Activated naive CD4-positive, alpha-beta T cell treated with anti-CD3 and anti-CD28 coated beads for 36 hours (primary cell): Measurements from ENCODE around the gene GRIN2A. TPM values are rescaled to one million over a fixed set of nuclear protein-coding genes. Genes with fewer than 3 reads are reported as not detected.

ENCODE experiments used
- CTCF ChIA-PET: fragments of 350-600 bp; sonication (Branson Sonifier 250); formaldehyde crosslinking; loops from one replicate; lab custom pipeline; 2021; ENCODE audit warnings: antibody characterized with exemption; lab: Charles Lee
- DNase-seq: peaks from one replicate; pipeline ENCODE4 v3.0.0-alpha.2; 2020
- H3K27ac Mint-ChIP-seq: one replicate; pipeline ENCODE4 v1.8.0; 2021; ENCODE audit warnings: mild to moderate bottlenecking, mixed read lengths
- H3K27me3 Mint-ChIP-seq: one replicate; pipeline ENCODE4 v1.8.0; 2021; ENCODE audit warnings: low read depth, mixed read lengths
- H3K36me3 Mint-ChIP-seq: one replicate; pipeline ENCODE4 v1.8.0; 2021; ENCODE audit warnings: low read depth, mixed read lengths
- H3K4me1 Mint-ChIP-seq: one replicate; pipeline ENCODE4 v1.8.0; 2021; ENCODE audit warnings: low read depth, mixed read lengths
- H3K4me3 Mint-ChIP-seq: one replicate; pipeline ENCODE4 v1.8.0; 2021; ENCODE audit warnings: mild to moderate bottlenecking, moderate library complexity, mixed read lengths
- H3K9me3 Mint-ChIP-seq: one replicate; pipeline ENCODE4 v1.8.0; 2021; ENCODE audit warnings: mixed read lengths
- intact Hi-C: fragments of 100-400 bp; cut with micrococcal nuclease; formaldehyde crosslinking; loops from one replicate; pipeline ENCODE4 v1.15.1; 2023
- total RNA-seq, 2 experiments: library from RNA; stranded (reverse); gene quantifications; one replicate each; pipeline ENCODE4 v1.2.3, GENCODE V29; 2021

The GRIN2A gene
- total RNA-seq, 2 experiments from 2014 or later = not detected

DNA sequence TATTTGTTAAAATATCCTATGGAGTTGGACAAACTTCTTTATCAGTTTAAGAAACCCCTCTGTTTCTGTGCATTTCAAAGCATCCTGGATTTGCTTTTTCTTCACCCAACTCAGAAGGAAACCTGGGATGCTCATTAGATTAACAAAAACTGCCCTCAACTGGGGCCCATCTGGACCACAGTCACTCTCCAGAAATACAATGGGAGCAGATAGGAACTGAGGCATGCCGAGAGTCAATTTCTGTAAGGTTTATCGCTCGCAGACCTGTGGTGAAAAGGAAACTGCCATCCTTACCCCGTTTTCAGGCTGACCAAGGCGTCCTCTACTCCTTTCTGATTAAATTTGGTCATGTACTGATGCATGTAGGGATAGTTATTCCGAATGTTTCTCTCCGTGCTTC lies 360.3 kb downstream of the GRIN2A start:
- DNase-seq = no peak

GRCh38 chr16:9821331-9821730 lies 360.9 kb downstream of the GRIN2A start:
- Mint-ChIP-seq H3K4me3 (no peak overlapping the region), H3K36me3 (no peaks in the 10 kb centered on the region), H3K4me1 (no peaks in the 10 kb centered on the region), H3K27me3 (peaks cover 1% of the 10 kb centered on the region), H3K9me3 (no peaks in the 10 kb centered on the region), H3K27ac (no peak overlapping the region)
- intact Hi-C loops = no loop called here
- CTCF ChIA-PET = no interaction called here
- DNase-seq = no peak

More for the DNA sequence above, 360.3 kb downstream of the GRIN2A start:
- Mint-ChIP-seq H3K27me3 (peaks cover 1% of the 10 kb centered on the region), H3K9me3 (no peaks in the 10 kb centered on the region), H3K4me1 (no peaks in the 10 kb centered on the region), H3K36me3 (no peaks in the 10 kb centered on the region), H3K27ac (no peak overlapping the region), H3K4me3 (no peak overlapping the region)
- CTCF ChIA-PET = no interaction called here
- intact Hi-C loops = no loop called here

- CTCF ChIA-PET = no interaction called here
- Mint-ChIP-seq H3K27me3 (no peaks in the 10 kb centered on the region), H3K27ac (no peak overlapping the region), H3K36me3 (no peaks in the 10 kb centered on the region), H3K9me3 (no peaks in the 10 kb centered on the region), H3K4me3 (no peak overlapping the region), H3K4me1 (no peaks in the 10 kb centered on the region)
- DNase-seq = no peak
- intact Hi-C loops = no loop called here
These were observed 361.6 kb downstream of the GRIN2A start for GRCh38 chr16:9820476-9821246.

DNA sequence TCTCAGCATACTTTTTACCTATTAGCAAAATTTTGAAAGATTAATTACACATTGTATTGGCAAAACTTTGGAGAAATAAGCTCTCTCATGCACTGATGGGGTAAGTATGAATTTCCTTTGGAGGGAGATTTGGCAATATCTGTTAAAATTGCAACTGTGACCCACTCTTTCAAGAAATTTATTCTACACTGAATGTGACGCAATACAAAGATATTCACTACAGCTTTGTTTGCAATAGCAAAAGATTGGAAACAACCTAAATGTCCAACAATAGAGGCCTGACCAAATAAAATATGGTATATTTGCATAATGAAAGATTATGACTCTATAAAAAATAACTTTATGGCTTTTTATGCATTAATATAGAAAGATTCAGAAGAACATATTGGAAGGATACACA lies 363.5 kb downstream of the GRIN2A start:
- no peaks in the 10 kb centered on the region for H3K36me3 Mint-ChIP-seq
- H3K4me3 Mint-ChIP-seq = no peak overlapping the region
- H3K4me1 Mint-ChIP-seq = no peaks in the 10 kb centered on the region
- DNase-seq = no peak
- no peaks in the 10 kb centered on the region for H3K27me3 Mint-ChIP-seq
- CTCF ChIA-PET = no interaction called here
- H3K27ac Mint-ChIP-seq = no peak overlapping the region
- H3K9me3 Mint-ChIP-seq = no peaks in the 10 kb centered on the region
- intact Hi-C loops = no loop called here

DNA sequence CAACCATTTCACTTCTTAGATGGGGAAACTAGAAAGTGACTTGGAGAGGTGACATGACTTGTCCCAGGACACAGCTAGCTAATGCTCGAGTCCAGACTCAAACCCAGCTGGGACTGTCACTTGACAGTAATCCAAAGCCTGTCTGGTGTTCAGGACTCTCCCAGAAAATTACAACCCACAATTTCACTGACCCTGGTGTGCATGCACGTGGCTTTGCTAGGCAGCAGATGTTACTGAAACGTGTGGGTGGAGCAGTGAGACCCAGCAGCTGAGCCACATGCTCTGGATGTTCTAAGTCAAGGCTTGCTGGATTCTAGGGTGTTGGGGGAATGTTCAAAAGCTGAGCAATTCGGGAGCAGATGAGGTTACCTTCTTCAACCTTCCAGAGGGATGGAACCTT lies 364.6 kb downstream of the GRIN2A start:
- Mint-ChIP-seq H3K27me3 (no peaks in the 10 kb centered on the region), H3K36me3 (no peaks in the 10 kb centered on the region), H3K27ac (no peak overlapping the region), H3K9me3 (no peaks in the 10 kb centered on the region), H3K4me3 (no peak overlapping the region), H3K4me1 (no peaks in the 10 kb centered on the region)
- no peak for DNase-seq
- intact Hi-C loops = no loop called here
- CTCF ChIA-PET = no interaction called here

- intact Hi-C loops = no loop called here
- H3K36me3 Mint-ChIP-seq = no peaks in the 10 kb centered on the region
These were observed 365.6 kb downstream of the GRIN2A start for GRCh38 chr16:9816644-9817043.

DNA sequence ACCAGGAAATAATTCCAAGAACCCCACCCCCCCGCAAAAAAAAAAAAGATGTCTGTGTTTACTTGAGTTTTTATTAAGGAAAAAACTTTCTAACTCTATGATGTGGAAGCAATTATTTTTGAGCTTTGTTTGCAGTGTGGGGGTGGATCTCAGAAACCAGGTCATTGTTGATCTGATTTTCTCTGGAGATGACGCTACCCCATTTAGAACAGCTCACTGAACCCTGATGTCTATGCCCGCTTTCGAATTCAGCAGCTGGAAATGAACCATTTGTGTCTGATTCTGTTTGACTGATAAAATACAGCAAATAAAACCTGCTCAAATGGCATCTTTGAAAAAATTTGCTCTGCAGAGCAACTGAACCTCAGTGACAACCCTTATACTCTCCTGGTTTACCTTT lies 368.6 kb downstream of the GRIN2A start:
- Mint-ChIP-seq H3K4me1 (no peaks in the 10 kb centered on the region), H3K27me3 (no peaks in the 10 kb centered on the region), H3K27ac (no peak overlapping the region), H3K36me3 (no peaks in the 10 kb centered on the region), H3K9me3 (no peaks in the 10 kb centered on the region), H3K4me3 (no peak overlapping the region)
- intact Hi-C loops = no loop called here
- DNase-seq = no peak
- CTCF ChIA-PET = interaction anchor here (0.6 kb wide), 1 partner anchor 1942 kb away, joined by 4 read pairs; no protein-coding TSS in a partner anchor

More at GRCh38 chr16:9816644-9817043, 365.6 kb downstream of the GRIN2A start:
- CTCF ChIA-PET = no interaction called here
- Mint-ChIP-seq H3K9me3 (no peaks in the 10 kb centered on the region), H3K4me3 (no peak overlapping the region), H3K27ac (no peak overlapping the region), H3K4me1 (no peaks in the 10 kb centered on the region), H3K27me3 (no peaks in the 10 kb centered on the region)
- DNase-seq = no peak

- intact Hi-C loops = no loop called here
- H3K27ac Mint-ChIP-seq = no peak overlapping the region
- no peaks in the 10 kb centered on the region for H3K4me1 Mint-ChIP-seq
- CTCF ChIA-PET = no interaction called here
- H3K9me3 Mint-ChIP-seq = peaks cover 7% of the 10 kb centered on the region
- no peaks in the 10 kb centered on the region for H3K27me3 Mint-ChIP-seq
- no peak overlapping the region for H3K4me3 Mint-ChIP-seq
- no peaks in the 10 kb centered on the region for H3K36me3 Mint-ChIP-seq
- no peak for DNase-seq
These were observed 374.0 kb downstream of the GRIN2A start for GRCh38 chr16:9808210-9808609.

- Mint-ChIP-seq H3K4me1 (no peaks in the 10 kb centered on the region), H3K9me3 (peaks cover 7% of the 10 kb centered on the region), H3K27ac (no peak overlapping the region), H3K4me3 (no peak overlapping the region), H3K36me3 (no peaks in the 10 kb centered on the region), H3K27me3 (no peaks in the 10 kb centered on the region)
- intact Hi-C loops = no loop called here
- CTCF ChIA-PET = no interaction called here
- DNase-seq = no peak
These were observed 374.9 kb downstream of the GRIN2A start for GRCh38 chr16:9807302-9807701.

- H3K27me3 Mint-ChIP-seq = no peaks in the 10 kb centered on the region
- DNase-seq = no peak
- H3K4me3 Mint-ChIP-seq = no peak overlapping the region
- H3K36me3 Mint-ChIP-seq = no peaks in the 10 kb centered on the region
- CTCF ChIA-PET = no interaction called here
- H3K4me1 Mint-ChIP-seq = no peaks in the 10 kb centered on the region
- intact Hi-C loops = no loop called here
- peaks cover 11% of the 10 kb centered on the region for H3K9me3 Mint-ChIP-seq
- no peak overlapping the region for H3K27ac Mint-ChIP-seq
These were observed 377.1 kb downstream of the GRIN2A start for GRCh38 chr16:9805109-9805508.

- no peaks in the 10 kb centered on the region for H3K36me3 Mint-ChIP-seq
- CTCF ChIA-PET = no interaction called here
- peaks cover 11% of the 10 kb centered on the region for H3K9me3 Mint-ChIP-seq
- DNase-seq = no peak
- no peaks in the 10 kb centered on the region for H3K27me3 Mint-ChIP-seq
- H3K4me3 Mint-ChIP-seq = no peak overlapping the region
- no peaks in the 10 kb centered on the region for H3K4me1 Mint-ChIP-seq
- intact Hi-C loops = no loop called here
- no peak overlapping the region for H3K27ac Mint-ChIP-seq
These were observed 380.1 kb downstream of the GRIN2A start for GRCh38 chr16:9802160-9802559.

DNA sequence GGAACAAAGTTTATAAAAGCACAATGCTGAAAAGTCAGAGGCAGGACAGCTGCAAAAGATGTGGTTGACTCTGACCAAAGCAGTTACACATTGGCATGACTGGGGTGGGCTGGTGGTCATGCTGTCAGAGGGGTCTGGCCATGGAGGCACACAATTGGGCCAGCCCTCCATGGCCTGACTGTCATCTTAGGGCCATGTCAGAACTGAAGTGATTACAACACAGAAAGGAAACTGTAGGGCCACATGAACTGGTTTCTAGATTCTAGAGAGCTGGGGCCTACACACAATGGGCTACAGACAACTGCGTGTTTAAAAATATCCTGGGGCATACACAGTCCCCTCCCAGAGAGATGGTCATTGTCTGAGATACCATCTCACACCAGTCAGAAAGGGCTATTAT lies 380.6 kb downstream of the GRIN2A start:
- no peaks in the 10 kb centered on the region for H3K4me1 Mint-ChIP-seq
- H3K9me3 Mint-ChIP-seq = peaks cover 8% of the 10 kb centered on the region
- no peak overlapping the region for H3K4me3 Mint-ChIP-seq
- no peaks in the 10 kb centered on the region for H3K36me3 Mint-ChIP-seq
- CTCF ChIA-PET = no interaction called here
- no peak overlapping the region for H3K27ac Mint-ChIP-seq
- no peaks in the 10 kb centered on the region for H3K27me3 Mint-ChIP-seq
- intact Hi-C loops = no loop called here
- DNase-seq = no peak

DNA sequence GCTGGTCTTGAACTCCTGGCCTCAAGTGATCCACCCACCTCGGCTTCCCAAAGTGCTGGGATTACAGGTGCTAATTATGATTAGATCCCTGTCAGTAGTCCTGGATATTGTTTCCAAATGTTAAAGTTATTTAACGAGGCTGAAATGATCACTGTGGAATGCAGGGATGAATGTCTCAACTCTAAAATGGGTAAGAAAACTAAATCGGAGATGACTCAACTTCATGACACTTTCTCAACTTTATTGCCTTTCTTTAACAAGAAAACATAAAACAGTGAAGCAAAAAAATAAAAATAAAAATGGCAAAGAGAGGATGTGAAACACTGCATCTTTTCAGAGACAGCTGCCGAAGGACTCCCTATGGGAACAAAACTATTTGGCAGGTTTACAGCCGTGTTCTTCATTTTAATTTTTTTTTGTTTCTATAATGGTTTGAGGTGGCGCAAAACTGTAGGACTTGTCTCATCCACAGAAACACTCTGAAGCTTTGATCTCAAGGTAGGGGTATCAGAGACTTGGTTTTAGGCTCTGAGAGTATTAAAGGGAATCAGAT lies 382.0 kb downstream of the GRIN2A start:
- intact Hi-C loops = no loop called here
- Mint-ChIP-seq H3K27ac (no peak overlapping the region), H3K4me3 (no peak overlapping the region), H3K27me3 (no peaks in the 10 kb centered on the region), H3K36me3 (no peaks in the 10 kb centered on the region), H3K4me1 (no peaks in the 10 kb centered on the region), H3K9me3 (peaks cover 4% of the 10 kb centered on the region)
- CTCF ChIA-PET = no interaction called here
- no peak for DNase-seq
